DMS 273 (cell line): ENCODE measurements around the gene FTCD.
"Not testable (repeated sequence)": the region's sequence is repeated elsewhere in the genome, so short reads cannot be mapped to it uniquely, and the experiment has no call there.

Source experiments
- DNase-seq: peaks from one replicate; lab custom pipeline; 2025; ENCODE audit not compliant: unreplicated experiment; lab: John Stamatoyannopoulos, UW

The FTCD gene, protein sequence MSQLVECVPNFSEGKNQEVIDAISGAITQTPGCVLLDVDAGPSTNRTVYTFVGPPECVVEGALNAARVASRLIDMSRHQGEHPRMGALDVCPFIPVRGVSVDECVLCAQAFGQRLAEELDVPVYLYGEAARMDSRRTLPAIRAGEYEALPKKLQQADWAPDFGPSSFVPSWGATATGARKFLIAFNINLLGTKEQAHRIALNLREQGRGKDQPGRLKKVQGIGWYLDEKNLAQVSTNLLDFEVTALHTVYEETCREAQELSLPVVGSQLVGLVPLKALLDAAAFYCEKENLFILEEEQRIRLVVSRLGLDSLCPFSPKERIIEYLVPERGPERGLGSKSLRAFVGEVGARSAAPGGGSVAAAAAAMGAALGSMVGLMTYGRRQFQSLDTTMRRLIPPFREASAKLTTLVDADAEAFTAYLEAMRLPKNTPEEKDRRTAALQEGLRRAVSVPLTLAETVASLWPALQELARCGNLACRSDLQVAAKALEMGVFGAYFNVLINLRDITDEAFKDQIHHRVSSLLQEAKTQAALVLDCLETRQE

DNA sequence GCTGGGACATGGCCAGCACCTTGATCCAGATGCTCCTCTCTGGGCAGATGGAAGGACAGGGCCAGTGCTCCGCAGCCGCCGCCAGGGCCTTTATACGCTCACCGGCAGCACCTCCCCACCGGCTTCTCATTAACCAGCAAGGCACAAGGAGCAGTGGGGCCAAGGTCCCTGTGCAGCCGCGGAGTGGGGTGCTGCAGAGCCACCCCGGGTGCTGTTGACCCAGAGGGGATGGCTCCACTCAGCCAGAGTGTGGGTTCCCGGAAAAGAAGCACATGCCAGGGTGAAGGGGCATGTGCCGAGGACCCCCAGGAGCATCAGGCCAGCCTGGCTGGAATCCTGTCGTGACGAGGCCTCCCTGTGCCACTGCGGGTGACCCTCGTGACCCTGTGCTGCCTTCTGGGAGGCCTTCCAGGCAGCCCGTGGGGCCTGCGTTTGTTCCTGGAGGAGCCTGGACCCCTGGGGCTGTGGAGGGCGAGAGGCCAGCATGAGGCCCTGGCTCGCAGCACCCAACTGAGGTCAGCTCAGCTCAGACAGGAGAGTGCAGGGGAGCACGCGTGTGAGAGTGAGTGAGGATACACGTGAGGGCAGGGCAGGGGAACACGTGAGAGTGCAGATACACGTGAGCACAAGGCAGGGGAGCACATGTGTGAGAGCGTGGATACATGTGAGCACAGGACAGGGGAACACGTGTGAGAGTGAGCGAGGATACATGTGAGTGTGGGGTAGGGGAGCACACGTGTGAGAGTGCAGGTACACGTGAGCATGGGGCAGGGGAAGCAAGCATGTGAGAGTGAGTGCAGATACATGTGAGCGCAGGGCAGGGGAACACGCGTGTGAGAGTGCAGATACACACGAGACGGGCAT is at the start of gene FTCD:
Gene FTCD (minus strand): TSS at position 66 of the 864 bp plus-strand sequence. CDS start 56 bp downstream, at position 10.
- DNase-seq = no peak

DNA sequence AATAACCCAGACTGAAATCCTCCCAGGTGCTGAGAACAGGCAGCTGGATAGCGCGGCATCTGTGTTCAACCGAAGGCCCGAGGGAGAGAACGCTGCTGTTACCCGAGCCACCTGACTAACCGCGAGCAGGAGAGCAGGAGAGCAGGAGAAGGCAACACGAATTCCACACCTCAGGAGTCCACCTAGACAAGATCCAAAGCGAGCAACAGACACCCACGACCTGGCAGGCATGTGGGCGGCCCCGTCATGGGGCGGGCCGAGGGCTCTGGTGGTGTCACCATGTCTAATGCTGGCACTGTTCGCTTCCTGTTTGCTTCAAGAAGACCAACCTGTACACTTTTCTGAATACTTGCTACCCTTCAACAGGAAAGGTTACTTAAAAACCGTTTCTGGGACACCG is 49.8 kb upstream of the FTCD start:
- DNase-seq = no peak

DNA sequence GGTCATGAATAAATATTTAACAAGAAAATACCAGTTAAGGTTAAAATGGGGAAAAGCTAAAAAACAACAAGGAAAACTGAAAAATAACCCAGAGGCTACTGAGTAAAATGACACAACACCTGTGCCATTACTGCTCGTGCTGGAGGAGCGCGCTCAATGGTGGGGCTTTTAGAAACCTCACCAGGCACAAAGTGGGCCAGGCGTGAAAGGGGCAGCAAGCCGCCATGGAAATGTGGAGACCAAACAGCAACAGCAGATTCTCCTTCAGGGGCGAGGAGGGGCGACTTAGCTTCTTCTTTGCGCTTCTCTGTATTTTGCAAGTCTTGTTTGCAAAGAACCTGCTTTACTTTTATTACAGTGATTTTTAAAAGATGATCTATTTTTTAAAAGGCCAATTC is 47.8 kb upstream of the FTCD start:
- no peak for DNase-seq

DNA sequence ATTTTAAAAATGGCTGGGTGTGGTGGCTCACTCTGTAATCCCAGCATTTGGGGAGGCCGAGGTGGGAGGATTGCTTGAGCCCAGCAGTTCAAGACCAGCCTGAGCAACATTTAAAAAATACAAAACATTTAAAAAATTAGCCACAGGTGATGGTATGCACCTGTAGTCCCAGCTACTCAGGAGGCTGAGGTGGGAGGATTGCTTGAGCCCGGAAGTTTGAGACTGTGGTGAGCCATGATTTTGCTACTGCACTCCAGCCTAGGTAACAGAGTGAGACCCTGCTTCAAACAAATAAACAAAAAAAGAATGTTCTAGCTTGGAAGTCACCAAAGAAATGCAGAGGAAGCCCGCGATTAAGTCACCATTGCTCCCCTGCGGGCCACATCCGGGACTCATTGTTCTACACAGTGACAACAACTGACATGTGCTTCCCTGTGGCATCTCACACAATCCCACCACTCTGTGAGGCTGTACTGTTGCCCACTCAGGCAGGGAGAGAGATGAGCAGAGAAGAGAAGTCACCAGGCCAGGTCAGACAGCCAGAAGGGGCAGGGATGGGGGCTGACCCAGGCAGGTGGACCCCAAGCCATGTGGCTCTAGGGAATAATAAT is 47.3 kb upstream of the FTCD start:
- DNase-seq = no peak

DNA sequence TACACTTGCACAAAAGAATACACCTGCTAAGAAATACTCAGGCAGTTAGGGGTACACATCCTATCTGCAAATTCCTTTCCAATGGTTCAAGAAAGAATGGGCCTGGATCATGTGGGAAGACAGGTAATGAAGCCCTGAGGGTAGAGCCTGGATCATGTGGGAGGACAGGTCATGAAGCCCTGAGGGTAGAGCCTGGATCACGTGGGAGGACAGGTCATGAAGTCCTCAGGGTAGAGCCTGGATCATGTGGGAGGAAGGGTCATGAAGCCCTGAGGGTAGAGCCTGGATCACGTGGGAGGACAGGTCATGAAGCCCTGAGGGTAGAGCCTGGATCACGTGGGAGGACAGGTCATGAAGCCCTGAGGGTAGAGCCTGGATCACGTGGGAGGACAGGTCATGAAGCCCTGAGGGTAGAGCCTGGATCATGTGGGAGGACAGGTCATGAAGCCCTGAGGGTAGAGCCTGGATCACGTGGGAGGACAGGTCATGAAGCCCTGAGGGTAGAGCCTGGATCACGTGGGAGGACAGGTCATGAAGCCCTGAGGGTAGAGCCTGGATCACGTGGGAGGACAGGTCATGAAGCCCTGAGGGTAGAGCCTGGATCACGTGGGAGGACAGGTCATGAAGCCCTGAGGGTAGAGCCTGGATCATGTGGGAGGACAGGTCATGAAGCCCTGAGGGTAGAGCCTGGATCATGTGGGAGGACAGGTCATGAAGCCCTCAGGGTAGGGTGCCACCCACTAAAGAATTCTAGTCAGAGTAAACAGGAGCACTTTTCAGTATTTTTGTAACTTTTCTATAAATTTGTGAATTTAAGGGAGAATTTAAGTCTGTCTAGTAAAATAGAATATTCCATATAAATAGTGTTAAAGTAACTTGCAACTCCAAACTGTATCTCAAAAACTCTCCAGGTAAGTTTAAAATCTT is 45.8 kb upstream of the FTCD start:
- DNase-seq = not testable (repeated sequence)

DNA sequence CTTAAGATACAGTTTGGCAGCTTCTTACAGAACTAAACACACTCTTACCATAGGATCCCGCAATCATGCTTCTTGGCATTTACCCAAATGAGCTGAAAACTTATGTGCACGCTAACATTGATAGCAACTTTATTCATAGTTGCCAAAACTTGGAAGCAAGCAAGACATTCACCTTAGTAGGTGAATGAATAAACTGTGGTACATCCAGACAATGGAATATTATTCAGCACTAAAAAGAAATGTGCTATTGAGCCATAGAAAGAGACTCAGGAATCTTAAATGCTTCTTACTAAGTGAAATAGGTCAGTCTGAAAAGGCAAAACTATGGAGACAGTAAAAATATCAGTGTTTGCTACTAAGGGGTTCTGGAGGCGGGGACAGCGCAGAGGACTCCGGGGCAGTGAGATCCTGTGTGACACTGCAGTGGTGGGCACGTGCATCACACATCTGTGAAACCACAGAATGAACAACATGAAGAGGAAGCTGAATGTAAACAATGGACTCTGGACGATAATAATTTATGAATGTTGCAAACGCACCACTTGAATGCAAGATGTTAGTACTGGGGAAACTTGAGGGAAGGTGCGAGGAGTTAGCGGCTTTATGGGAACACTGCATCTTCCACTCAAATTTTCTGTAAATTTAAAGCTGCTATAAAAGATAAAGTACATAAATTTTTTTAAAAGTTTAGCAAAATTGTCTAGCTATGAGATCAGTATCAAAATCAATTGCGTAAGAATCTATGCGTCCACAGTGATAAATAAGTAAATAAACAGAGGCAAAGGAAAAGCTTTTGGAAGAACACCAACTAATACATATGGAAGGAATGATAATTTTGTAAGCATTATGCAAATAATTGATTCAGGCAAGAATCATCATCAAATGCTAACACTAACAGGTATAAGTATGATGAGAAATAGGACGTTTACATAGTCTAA is 44.3 kb upstream of the FTCD start:
- DNase-seq = no peak

DNA sequence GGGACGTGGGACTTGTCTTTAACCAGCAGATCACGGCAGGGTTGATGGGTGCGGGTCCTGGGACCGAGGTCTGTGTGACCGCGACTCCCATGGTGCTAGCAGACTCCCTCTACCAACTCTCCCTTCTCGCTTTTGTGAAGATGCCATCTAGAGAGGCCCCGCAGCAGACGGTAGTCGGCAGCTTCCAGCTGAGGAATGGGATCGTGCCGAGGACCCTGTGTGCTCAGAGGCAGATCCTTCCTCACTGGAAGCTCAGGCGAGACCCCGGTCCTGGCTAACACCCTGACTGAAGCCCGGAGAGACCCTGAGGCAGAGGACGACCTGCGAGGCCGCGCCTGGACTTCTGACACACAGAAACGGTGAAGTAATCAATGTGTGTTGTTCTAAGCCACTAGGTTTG is 41.4 kb upstream of the FTCD start:
- DNase-seq = no peak

DNA sequence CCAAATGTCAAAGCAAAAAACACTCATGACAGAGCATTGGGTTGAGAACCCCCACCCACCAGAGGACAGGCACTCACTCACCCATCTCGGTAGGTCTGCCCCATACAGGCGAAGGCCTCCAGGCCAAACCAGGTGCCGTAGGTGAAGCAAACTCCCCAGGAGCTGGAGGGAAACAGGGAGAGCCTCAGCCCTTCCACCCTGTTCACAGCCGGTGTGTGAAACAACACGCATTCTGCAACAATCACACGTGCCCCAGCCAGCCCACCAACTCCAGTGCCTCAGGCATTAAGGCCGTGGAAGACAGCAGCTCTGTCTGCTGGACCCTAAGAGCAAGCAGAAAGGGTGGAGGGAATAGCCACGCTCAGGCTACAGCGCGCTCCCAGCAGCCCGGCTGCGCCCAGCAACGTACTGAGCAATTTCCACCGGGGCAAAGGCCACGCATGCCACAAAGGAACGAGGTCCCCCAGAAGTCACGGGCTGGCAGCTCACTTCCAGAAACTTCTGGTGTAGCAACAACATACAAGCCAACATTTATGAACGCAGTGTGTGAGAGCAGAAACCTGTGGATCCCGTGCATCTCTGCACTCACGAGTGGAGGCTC is 40.3 kb upstream of the FTCD start:
- no peak for DNase-seq

DNA sequence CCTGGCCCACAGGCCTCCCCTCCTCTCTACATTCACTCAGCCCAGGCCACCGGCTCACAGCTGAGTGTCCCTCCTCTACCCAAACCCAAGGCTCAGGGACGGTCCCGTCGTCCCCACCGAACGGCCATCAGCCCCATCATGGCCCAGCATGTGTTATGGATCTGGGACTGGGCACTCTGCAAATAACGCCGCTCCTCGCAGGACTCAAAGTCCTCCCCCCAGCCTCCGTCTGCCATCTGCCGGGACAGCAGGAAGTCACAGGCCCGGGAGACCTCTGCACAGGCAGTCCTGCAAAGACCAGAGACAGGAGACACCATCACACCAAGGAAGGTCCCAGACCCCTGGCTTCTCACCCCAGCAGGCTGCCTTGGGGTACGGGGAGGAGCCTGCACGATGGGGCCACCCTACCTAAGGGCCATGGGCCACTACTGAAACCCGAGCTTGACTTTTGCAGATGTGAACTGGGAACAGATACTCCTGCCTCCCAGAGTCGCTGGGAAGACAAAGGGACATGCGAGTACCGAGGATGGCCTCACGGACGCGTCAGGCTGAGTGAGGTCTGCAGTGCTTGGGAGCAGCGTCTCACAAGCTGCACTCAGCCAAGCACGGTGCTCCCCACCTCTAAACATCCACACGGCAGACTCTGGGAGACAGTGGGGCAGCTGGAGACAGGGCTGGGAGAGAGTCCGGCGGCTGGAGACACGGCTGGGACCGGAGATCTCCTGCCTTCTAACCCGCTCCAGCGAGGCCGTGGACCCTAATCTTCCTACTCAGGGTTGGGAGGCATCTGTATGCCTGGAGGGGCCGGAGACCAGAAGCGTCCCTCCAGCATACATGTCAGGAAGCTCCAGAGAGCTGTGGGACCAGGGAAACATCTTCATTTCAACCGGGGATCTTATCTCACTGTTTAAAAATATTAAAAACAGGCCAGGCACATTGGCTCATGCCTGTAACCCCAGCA is 39.3 kb upstream of the FTCD start:
- DNase-seq = no peak

DNA sequence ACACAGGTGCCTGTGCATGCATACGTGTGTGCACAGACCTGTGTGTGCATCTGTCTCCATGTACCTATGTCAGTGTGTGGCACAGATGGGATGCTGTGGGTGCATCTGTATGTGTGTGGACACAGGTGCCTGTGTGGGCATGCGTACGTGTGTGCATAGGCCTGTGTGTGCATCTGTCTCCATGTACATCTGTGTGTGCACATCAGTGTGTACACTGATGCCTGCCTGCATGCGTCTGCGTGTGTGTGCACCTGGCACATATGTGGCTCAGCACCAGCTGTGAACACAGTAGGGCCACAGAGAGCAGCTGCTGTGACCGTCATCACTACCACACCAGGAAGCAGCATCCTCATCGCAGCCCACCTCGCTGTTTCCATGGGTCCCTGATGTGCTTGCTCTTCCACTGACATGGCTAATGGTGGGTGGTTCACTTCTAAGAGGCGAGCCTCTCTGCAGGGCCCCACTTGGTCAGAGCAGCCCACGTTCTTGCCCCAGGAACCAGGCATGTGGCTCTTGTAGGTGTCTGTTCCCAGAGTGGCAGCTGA is 38.5 kb upstream of the FTCD start:
- DNase-seq = no peak

DNA sequence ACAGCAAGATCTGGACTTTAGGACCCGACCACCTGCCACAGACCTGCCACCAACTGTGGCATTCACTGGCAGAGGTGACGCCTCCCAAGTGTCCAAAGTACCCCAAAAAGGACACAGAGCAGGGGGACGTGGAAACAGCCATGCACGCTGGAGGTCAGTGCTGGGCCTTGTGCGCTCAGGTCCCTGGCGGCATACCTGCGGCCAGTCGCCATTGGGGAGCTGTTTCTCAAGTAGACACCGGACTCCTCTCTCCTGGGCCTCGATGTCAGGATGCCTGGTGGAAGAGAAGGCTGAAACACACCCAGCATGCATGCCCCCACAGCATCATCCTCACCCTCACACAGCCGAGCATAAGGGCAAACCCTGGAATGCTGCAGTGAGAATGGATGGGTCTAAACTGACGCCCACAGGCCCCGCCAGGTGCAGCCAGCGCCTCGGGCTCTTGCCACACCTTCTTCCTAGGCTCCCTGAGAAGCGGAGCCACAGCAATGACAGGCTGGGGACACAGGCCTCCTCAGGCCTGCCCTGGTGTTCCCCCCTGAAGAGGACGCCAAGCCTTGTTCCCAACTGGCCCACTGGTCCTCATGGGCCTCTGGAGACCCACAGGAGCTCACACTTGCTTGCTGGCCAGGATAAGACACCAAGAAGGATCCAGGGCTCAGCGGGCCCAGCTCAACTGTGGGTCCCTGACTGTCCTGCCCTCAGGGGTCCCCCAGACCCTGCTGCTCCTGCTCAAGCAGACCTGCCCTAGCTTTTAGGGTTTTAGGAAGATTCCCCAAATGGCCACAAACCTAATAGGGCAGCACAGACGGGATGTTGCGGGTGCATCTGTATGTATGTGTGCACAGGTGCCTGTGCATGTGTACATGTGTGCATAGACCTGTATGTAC is 36.6 kb upstream of the FTCD start:
- DNase-seq = no peak

DNA sequence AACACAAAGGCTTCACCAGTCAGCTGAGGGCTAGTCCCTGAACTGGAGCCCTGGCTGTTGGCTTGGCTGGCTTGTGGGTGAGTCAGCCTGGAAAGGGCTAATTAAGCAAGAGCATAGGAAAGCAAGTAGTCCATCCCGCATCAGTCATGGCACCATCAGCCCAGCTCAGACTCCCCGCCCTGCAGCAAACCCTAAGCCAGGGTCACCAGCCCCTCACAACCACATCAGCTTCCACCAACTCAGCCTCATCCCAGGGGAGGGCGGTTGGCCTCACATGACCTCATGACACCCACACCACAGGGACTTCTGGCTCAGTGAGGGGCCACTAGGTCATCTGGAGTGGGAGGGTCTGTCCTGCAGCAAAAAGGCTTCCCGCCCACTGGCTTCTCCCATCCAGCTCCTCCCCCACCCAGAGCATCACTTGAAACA is 35.9 kb upstream of the FTCD start:
- no peak for DNase-seq

DNA sequence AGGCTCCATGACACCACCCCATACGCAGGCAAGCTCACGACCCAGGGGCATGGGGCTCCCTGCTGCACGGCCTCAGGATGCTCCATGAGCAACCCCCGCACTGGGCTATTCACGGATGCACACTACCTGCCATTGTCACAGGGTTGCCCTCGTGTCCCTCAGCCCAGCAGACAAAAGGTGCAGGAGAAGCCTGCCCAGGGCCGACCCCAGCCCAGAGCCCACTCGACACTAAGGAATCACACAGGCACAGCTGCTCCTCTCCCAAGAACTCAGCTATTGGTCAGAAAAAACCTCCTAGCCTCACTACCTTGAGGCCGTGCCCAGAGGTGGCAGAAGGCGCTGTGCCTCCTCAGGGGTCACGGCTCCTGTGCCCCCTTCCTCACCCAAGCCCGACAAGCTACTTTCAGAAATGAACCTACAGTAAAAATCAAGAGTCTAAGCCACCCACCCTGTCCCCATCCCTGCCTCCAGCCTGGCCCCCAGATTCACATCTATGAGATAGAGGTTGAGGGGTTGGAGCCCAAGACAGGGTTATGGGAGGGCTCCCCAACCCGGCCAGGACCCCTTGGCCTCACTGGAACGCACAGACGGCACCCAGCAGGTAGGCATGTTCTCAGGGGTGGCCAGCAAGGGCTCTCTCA is 35.2 kb upstream of the FTCD start:
- DNase-seq = no peak

DNA sequence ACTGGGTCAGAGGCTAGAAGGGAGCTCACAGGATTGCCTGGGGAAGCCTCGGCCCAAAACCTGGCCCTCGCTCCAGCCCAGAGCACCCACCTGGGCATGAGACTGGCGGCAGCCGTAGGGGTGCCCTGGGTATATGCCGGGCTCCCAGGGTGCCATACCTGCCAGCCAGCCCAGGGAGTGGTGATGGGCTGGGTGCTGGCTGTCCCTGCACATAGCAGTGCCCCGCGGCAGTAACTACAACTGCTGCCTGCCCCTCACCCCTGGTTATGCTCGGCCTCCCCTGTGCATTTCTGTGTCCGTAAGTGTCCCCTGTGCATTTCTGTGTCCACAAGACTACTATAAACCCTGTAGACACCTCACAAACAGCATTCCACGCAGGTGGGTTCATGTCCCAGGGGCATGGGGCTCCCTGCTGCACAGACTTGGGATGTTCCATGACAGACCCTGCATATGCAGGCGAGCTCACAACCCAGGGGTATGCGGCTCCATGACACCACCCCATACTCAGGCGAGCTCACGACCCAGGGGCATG is 34.6 kb upstream of the FTCD start:
- no peak for DNase-seq

DNA sequence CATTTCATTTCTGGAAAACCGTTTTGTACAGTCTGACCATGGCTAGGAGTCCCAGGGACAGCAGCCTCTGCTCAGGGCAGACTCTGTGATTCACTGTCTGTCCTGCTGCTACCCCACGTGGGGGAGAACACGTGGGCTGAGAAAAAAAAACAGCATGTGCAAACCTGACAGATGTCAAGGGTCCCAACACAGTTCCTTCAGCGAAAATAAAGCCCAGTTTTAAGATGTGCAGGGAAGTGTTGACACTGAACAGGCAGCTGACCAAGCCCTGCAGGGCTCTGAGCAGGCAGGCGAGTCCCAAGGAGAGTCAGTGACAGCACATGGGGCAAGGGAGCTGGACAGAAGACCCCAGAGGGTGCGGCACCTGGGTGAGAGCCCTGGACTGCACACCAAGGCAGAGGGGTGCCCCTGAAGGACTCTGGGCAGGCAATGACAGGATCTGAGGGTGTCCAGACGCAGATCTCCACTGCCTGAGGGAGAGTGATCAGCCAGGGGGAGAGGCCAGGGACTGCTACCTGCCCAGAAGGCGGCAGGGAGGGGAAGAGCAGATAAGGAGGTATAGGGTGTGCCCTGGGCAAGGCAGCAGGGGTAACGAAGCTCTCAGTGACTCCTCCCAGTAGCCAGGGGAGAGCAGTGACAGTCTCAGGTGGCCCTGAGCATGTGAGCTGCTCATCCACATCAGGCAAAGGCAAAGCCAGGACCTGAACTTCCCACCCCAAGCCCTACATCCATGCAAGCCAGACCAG is 34.0 kb upstream of the FTCD start:
- DNase-seq = peak; percentile 60
